HepG2 (cell line): Measurements from ENCODE around the gene MPIG6B. TPM values are rescaled to one million over a fixed set of nuclear protein-coding genes. Genes with fewer than 3 reads are reported as not detected.
A peak's percentile ranks its signal among the peaks of the same experiment; 100 is the strongest.

Source experiments
- ARID4A ChIP-seq: sonication (generic); formaldehyde crosslinking; IDR thresholded peaks from 2 replicates; pipeline ENCODE4 v1.5.0; 2020; ENCODE audit warnings: mild to moderate bottlenecking, missing genetic modification reagents, borderline replicate concordance
- FOXK2 ChIP-seq: fragments of 450-650 bp; IDR thresholded peaks from 2 replicates; pipeline ENCODE4 v1.6.1; 2016
- SKIL ChIP-seq: sonication (generic); formaldehyde crosslinking; IDR thresholded peaks from 2 replicates; pipeline ENCODE4 v1.8.0; 2022; ENCODE audit warnings: missing genetic modification reagents, mild to moderate bottlenecking, moderate library complexity, borderline replicate concordance
- TOPORS ChIP-seq: sonication (generic); formaldehyde crosslinking; IDR thresholded peaks from 2 replicates; pipeline ENCODE4 v1.8.0; 2023; ENCODE audit warnings: mild to moderate bottlenecking, missing genetic modification reagents
- ZNF138 ChIP-seq: sonication (generic); formaldehyde crosslinking; IDR thresholded peaks from 2 replicates; pipeline ENCODE4 v1.5.0; 2020; ENCODE audit warnings: mild to moderate bottlenecking, low read depth, missing genetic modification reagents
- ZNF687 ChIP-seq: sonication (generic); formaldehyde crosslinking; IDR thresholded peaks from 2 replicates; pipeline ENCODE4 v1.5.1; 2020; ENCODE audit warnings: mild to moderate bottlenecking, missing genetic modification reagents, moderate library complexity
- ZNF768 ChIP-seq: sonication (generic); formaldehyde crosslinking; IDR thresholded peaks from 2 replicates; pipeline ENCODE4 v1.4.0; 2020; ENCODE audit warnings: missing genetic modification reagents
- polyA plus RNA-seq, 8 experiments: library from polyadenylated mRNA; depleted of rRNA in 3 of 8; stranded (reverse) in 7 of 8; unstranded in 1 of 8; fragments of >200 nt; fragmentation: Illumina TruSeq in 4 of 8; extraction: Trizol in 4 of 8; gene quantifications; 2 replicates each; pipeline versions ENCODE4 v1.2.1 to v1.2.3, GENCODE V29; 2011 to 2016; ENCODE audit warnings: low read depth in 4 of 8, missing spikeins in 1 of 8, mixed read lengths in 1 of 8; ENCODE audit not compliant: insufficient read depth in 1 of 8
- total RNA-seq, 5 experiments: library from RNA; depleted of rRNA; stranded (reverse); fragments of >200 nt; fragmentation: Illumina TruSeq; extraction: Trizol; gene quantifications; 2 replicates each; pipeline ENCODE4 v1.2.3, GENCODE V29; 2016; ENCODE audit warnings: low read depth in 1 of 5
- TF ChIP-seq, protein P1 (sequence below): sonication (generic); formaldehyde crosslinking; IDR thresholded peaks from one replicate; pipeline ENCODE4 v1.5.1; 2020; ENCODE audit warnings: mild to moderate bottlenecking, missing genetic modification reagents; ENCODE audit errors: not compliant biosample characterization

MPIG6B gene
- total and polyA plus RNA-seq, 2 of the 13 experiments (the other 11 are each of a cell fraction or from before 2014, with no cell fraction given): not detected

- TF ChIP-seq, protein P1, sequence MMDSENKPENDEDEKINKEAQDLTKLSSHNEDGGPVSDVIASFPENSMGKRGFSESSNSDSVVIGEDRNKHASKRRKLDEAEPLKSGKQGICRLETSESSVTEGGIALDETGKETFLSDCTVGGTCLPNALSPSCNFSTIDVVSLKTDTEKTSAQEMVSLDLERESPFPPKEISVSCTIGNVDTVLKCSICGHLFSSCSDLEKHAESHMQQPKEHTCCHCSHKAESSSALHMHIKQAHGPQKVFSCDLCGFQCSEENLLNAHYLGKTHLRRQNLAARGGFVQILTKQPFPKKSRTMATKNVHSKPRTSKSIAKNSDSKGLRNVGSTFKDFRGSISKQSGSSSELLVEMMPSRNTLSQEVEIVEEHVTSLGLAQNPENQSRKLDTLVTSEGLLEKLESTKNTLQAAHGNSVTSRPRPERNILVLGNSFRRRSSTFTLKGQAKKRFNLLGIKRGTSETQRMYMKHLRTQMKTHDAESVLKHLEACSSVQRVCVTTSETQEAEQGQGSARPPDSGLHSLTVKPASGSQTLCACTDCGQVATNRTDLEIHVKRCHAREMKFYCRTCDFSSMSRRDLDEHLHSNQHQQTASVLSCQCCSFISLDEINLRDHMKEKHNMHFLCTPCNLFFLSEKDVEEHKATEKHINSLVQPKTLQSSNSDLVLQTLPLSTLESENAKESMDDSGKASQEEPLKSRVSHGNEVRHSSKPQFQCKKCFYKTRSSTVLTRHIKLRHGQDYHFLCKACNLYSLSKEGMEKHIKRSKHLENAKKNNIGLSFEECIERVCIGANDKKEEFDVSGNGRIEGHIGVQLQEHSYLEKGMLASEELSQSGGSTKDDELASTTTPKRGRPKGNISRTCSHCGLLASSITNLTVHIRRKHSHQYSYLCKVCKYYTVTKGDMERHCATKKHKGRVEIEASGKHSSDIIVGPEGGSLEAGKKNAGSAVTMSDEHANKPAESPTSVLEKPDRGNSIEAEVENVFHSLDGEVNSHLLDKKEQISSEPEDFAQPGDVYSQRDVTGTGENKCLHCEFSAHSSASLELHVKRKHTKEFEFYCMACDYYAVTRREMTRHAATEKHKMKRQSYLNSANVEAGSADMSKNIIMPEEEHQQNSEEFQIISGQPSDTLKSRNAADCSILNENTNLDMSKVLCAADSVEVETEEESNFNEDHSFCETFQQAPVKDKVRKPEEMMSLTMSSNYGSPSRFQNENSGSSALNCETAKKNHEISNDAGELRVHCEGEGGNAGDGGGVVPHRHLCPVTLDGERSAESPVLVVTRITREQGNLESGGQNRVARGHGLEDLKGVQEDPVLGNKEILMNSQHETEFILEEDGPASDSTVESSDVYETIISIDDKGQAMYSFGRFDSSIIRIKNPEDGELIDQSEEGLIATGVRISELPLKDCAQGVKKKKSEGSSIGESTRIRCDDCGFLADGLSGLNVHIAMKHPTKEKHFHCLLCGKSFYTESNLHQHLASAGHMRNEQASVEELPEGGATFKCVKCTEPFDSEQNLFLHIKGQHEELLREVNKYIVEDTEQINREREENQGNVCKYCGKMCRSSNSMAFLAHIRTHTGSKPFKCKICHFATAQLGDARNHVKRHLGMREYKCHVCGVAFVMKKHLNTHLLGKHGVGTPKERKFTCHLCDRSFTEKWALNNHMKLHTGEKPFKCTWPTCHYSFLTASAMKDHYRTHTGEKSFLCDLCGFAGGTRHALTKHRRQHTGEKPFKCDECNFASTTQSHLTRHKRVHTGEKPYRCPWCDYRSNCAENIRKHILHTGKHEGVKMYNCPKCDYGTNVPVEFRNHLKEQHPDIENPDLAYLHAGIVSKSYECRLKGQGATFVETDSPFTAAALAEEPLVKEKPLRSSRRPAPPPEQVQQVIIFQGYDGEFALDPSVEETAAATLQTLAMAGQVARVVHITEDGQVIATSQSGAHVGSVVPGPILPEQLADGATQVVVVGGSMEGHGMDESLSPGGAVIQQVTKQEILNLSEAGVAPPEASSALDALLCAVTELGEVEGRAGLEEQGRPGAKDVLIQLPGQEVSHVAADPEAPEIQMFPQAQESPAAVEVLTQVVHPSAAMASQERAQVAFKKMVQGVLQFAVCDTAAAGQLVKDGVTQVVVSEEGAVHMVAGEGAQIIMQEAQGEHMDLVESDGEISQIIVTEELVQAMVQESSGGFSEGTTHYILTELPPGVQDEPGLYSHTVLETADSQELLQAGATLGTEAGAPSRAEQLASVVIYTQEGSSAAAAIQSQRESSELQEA (CRISPR knock-in tag): peak; percentile 88
- TF ChIP-seq TOPORS (CRISPR knock-in tag) (no peak), FOXK2 (no peak), SKIL (CRISPR knock-in tag) (no peak), ZNF687 (CRISPR knock-in tag) (peak; percentile 97), ZNF138 (CRISPR knock-in tag) (peak; percentile 96; the same call in 1 of the 2 replicates), ARID4A (peak; percentile 59; the same call in 1 of the 2 replicates), ZNF768 (CRISPR knock-in tag) (no peak)
Observed at GRCh38 chr6:31765910-31766794, 43.0 kb downstream of the MPIG6B start (continued).
